Measurements from ENCODE around the gene CAMTA1. TPM values are rescaled to one million over a fixed set of nuclear protein-coding genes. Genes with fewer than 3 reads are reported as not detected.

Gene CAMTA1
- total and polyA plus RNA-seq, 3 experiments from 2014 or later = 60.2 to 79.0 (median 61.7) TPM

DNA sequence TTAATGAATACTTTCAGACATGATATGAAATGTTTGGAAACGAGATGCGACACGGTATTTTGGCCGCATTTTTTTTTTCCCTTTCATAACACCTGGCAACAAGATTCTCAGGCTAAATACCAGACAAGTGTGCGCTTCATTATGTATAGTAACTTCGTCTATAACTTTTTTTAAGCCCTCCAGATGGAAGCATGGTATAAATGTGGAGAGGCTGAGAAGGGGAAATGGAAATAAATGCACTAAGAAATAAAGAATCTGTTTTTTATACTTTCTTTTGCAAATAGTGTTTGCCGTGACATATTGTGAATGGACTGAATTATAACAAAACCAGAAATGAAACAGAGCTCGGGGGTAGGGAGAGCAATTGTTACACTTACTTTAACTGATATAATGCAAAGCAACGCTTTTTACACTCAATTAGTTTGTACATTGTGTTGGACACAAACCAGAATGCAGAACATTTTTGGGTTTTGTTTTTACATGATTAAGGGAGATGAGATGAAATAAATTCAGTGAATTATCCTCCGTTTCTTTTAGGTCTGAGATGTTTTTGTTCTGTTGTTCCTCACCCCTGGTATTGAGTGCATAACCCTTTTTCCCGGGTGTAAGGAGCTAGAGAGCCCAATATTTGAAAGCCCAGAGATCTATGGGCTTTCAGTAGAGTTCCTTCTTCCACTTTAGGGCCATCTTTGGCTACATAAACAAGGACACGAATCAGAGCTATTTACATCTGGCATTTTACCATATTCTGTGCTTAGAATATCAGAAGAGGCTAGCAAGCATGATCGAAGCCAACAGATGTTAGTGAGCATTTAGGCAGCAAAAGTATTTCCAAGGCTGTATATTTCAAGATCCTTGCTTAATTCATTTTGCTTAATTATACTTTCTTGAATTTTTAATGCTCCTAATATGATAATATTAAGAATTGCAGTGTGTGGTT lies 478.0 kb downstream of the CAMTA1 start:
- POLR2A ChIA-PET = no interaction called here
- no peaks in the 10 kb centered on the region for H3K27me3 ChIP-seq (ENCODE audit: insufficient read depth, low read length, poor library complexity, severe bottlenecking)
- peaks cover 15 to 50% of the 10 kb centered on the region in 2 donors for H3K27me3 Mint-ChIP-seq

DNA sequence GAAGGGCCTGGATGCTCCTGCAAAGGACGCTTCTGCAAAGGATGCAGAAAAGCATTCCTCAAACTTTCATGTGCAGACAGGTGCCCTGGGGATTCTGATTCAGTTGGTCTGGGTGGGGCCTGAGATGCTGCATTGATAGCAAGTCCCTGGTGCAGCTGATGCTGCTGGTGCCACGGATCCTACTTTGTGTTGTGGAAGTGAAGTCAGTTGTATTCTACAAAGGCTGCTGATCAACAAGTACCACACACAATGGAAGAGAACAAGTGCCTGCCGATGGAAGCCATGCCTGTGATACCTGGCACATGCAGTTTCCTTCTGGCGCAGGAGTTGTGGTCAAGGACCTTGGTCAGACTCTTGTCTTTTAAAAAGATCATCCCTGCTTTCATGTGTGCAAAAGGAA lies 478.8 kb downstream of the CAMTA1 start:
- H3K36me3 Mint-ChIP-seq = no peaks in the 10 kb centered on the region
- DNase-seq = no peak
- no peaks in the 10 kb centered on the region for H3K4me1 Mint-ChIP-seq
- peaks cover 4 to 14% (median 13%) of the 10 kb centered on the region in 5 donors for H3K9me3 Mint-ChIP-seq
- H3K27ac ChIP-seq (ENCODE audit: low read depth, low read length) = no peak overlapping the region
- no peaks in the 10 kb centered on the region for H3K36me3 ChIP-seq (ENCODE audit: insufficient read depth, low read length)
- H3K27ac Mint-ChIP-seq = no peak overlapping the region
- no peaks in the 10 kb centered on the region for H3K9me3 ChIP-seq (ENCODE audit: low read length)
- H3K4me3 Mint-ChIP-seq = no peak overlapping the region
- CTCF ChIA-PET = no interaction called here
- POLR2A ChIA-PET = no interaction called here
- no peak overlapping the region for H3K4me3 ChIP-seq (ENCODE audit: low read length)
- H3K27me3 ChIP-seq (ENCODE audit: insufficient read depth, low read length, poor library complexity, severe bottlenecking) = no peaks in the 10 kb centered on the region
- no peaks in the 10 kb centered on the region for H3K4me1 ChIP-seq (ENCODE audit: insufficient read depth, low read length)
- peaks cover 13 to 50% of the 10 kb centered on the region in 2 donors for H3K27me3 Mint-ChIP-seq

More for the DNA sequence above, 478.0 kb downstream of the CAMTA1 start:
- Mint-ChIP-seq H3K27ac (no peak overlapping the region), H3K4me1 (no peaks in the 10 kb centered on the region), H3K36me3 (no peaks in the 10 kb centered on the region), H3K9me3 (peaks cover 1 to 8% (median 5%) of the 10 kb centered on the region in 5 donors), H3K4me3 (no peak overlapping the region)
- no peak for DNase-seq
- no peak overlapping the region for H3K4me3 ChIP-seq (ENCODE audit: low read length)
- no peaks in the 10 kb centered on the region for H3K9me3 ChIP-seq (ENCODE audit: low read length)
- H3K27ac ChIP-seq (ENCODE audit: low read depth, low read length) = no peak overlapping the region
- no peaks in the 10 kb centered on the region for H3K36me3 ChIP-seq (ENCODE audit: insufficient read depth, low read length)
- CTCF ChIA-PET = interaction anchor here (0.6 kb wide), 2 partner anchors 12 to 541 kb away, joined by 3 read pairs; no protein-coding TSS in a partner anchor
- H3K4me1 ChIP-seq (ENCODE audit: insufficient read depth, low read length) = no peaks in the 10 kb centered on the region

DNA sequence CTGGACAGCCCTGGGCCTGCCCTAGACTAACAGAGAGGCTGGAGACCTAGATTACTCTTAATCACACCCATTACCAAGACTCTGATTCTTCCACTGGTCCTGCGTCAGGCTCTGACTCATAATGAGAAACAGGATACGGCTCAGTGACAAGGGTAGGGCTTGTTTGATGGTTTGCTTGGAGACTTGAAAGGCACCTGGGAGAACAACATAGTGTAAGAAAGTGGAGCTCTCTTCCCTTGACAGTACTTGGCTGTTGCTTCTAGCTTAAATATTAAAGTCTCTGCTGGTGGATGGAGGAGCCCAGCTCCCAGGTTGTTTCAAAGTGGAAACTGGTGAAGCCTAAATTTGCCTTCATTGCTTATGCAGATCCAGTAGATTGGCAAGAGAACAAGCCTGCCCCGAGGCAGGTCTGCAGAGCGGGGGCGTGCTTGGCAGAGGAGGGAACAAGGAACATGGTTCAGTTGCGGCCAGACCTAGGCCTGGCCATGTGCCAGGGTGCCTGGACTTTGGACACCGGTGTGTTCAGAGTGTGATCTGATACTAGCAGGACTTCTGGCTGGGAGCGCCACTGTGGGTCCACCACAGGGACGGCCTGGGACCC lies 480.6 kb downstream of the CAMTA1 start:
- DNase-seq = no peak
- CTCF ChIA-PET = no interaction called here
- H3K4me3 ChIP-seq (ENCODE audit: low read length) = no peak overlapping the region
- no peaks in the 10 kb centered on the region for H3K4me1 ChIP-seq (ENCODE audit: insufficient read depth, low read length)
- peaks cover 23 to 51% of the 10 kb centered on the region in 2 donors for H3K27me3 Mint-ChIP-seq
- H3K36me3 ChIP-seq (ENCODE audit: insufficient read depth, low read length) = no peaks in the 10 kb centered on the region
- H3K4me3 Mint-ChIP-seq = no peak overlapping the region
- H3K4me1 Mint-ChIP-seq = no peaks in the 10 kb centered on the region
- no peaks in the 10 kb centered on the region for H3K9me3 ChIP-seq (ENCODE audit: low read length)
- H3K27me3 ChIP-seq (ENCODE audit: insufficient read depth, low read length, poor library complexity, severe bottlenecking) = no peaks in the 10 kb centered on the region
- H3K36me3 Mint-ChIP-seq = no peaks in the 10 kb centered on the region
- H3K27ac Mint-ChIP-seq = no peak overlapping the region
- POLR2A ChIA-PET = no interaction called here
- H3K9me3 Mint-ChIP-seq = peaks cover 7 to 20% (median 17%) of the 10 kb centered on the region in 5 donors
- no peak overlapping the region for H3K27ac ChIP-seq (ENCODE audit: low read depth, low read length)

DNA sequence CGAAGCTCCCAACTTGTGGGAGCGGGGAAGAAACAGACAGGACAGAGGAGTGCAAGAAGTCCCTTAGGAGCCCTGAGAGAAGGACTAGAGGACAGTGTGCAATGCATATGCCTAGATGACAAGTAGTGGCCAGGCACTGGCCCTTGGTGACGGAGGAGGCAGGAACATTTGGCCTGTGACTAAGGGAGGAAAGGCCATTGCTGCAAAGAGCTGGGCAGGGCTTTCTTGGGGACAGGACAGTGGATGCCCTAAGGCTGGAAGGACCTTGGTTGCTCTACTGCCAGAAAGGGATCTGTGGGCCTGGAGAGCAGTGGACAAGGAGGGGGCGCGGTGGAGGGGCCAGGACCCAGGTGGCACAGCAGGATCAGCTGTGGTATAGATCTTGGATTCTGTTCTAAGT lies 481.3 kb downstream of the CAMTA1 start:
- Mint-ChIP-seq H3K27ac (no peak overlapping the region), H3K27me3 (peaks cover 23 to 51% of the 10 kb centered on the region in 2 donors), H3K4me3 (no peak overlapping the region), H3K36me3 (no peaks in the 10 kb centered on the region), H3K9me3 (peaks cover 3 to 20% (median 17%) of the 10 kb centered on the region in 5 donors), H3K4me1 (no peaks in the 10 kb centered on the region)
- no peaks in the 10 kb centered on the region for H3K27me3 ChIP-seq (ENCODE audit: insufficient read depth, low read length, poor library complexity, severe bottlenecking)
- no peak overlapping the region for H3K27ac ChIP-seq (ENCODE audit: low read depth, low read length)
- H3K36me3 ChIP-seq (ENCODE audit: insufficient read depth, low read length) = no peaks in the 10 kb centered on the region
- no peaks in the 10 kb centered on the region for H3K4me1 ChIP-seq (ENCODE audit: insufficient read depth, low read length)
- ChIA-PET POLR2A (no interaction called here), CTCF (no interaction called here)
- no peak overlapping the region for H3K4me3 ChIP-seq (ENCODE audit: low read length)
- no peaks in the 10 kb centered on the region for H3K9me3 ChIP-seq (ENCODE audit: low read length)
- no peak for DNase-seq

DNA sequence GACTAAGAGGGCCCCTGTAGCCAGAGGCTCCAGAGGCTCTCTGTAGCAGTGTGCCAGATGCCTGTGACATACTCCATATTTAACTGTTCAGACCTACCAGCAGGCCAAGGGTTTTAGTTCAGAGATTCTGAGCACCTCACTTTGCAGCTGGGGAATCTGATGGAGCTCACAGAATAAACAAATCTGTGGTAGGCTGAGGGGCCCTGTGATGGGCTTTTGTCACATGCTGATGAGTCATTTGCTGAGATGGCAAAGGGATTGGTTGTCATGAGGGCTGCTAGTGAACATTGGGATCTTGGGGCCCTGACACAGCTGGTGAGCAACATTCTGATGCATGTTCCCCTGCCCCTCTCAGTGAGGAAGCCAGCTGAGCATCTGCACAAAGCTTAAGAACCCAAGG lies 482.2 kb downstream of the CAMTA1 start:
- no peak overlapping the region for H3K27ac ChIP-seq (ENCODE audit: low read depth, low read length)
- Mint-ChIP-seq H3K27ac (no peak overlapping the region), H3K4me1 (no peaks in the 10 kb centered on the region), H3K9me3 (peaks cover 3 to 20% (median 17%) of the 10 kb centered on the region in 5 donors), H3K36me3 (no peaks in the 10 kb centered on the region), H3K4me3 (no peak overlapping the region), H3K27me3 (peaks cover 23 to 50% of the 10 kb centered on the region in 2 donors)
- H3K4me1 ChIP-seq (ENCODE audit: insufficient read depth, low read length) = no peaks in the 10 kb centered on the region
- DNase-seq = no peak
- H3K9me3 ChIP-seq (ENCODE audit: low read length) = no peaks in the 10 kb centered on the region
- H3K27me3 ChIP-seq (ENCODE audit: insufficient read depth, low read length, poor library complexity, severe bottlenecking) = no peaks in the 10 kb centered on the region
- ChIA-PET CTCF (no interaction called here), POLR2A (no interaction called here)
- H3K4me3 ChIP-seq (ENCODE audit: low read length) = no peak overlapping the region
- H3K36me3 ChIP-seq (ENCODE audit: insufficient read depth, low read length) = no peaks in the 10 kb centered on the region

DNA sequence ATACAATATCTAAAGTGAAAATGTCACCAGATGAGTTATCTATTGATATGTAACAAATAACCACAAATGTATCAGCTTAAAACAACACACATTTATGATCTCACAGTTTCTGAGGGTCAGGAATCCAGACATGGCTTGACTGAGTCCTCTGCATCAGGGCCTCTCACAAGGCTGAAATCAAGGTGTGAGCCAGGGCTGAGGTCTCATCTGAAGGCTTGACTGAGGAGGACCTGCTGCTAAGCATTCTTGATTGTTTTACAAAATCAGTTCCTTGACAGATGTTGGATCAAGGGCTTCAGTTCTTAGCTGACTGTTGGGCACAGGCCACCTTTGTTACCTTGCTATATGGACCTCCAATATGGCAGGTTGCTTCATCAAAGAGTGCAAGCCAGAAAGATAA lies 483.7 kb downstream of the CAMTA1 start:
- H3K4me3 Mint-ChIP-seq = no peak overlapping the region
- no peaks in the 10 kb centered on the region for H3K36me3 Mint-ChIP-seq
- peaks cover 3 to 24% (median 17%) of the 10 kb centered on the region in 5 donors for H3K9me3 Mint-ChIP-seq

DNA sequence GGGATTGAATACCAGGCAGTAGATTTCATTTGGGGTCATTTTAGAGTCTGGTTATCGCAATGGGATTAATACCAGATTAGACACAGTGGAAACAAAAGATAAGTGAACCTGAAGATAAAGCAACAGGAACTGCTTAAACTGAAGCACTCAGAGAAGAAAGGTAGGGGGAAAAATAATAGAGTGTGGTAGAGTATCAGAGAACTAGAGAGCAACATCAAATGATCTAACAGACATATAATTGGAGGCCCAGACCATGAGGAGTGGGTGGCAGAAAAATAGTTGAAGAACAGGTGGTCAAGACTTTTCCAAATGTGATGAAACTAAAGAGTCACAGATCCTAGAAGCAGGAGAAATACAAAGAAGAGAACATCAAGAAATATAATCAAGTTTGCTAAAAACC lies 484.3 kb downstream of the CAMTA1 start:
- CTCF ChIA-PET = no interaction called here
- H3K27me3 Mint-ChIP-seq = peaks cover 19 to 34% of the 10 kb centered on the region in 2 donors
- H3K36me3 ChIP-seq (ENCODE audit: insufficient read depth, low read length) = no peaks in the 10 kb centered on the region
- H3K4me1 ChIP-seq (ENCODE audit: insufficient read depth, low read length) = no peaks in the 10 kb centered on the region
- no peak overlapping the region for H3K27ac ChIP-seq (ENCODE audit: low read depth, low read length)
- no peaks in the 10 kb centered on the region for H3K27me3 ChIP-seq (ENCODE audit: insufficient read depth, low read length, poor library complexity, severe bottlenecking)
- no peak overlapping the region for H3K4me3 Mint-ChIP-seq
- no peak for DNase-seq
- no peaks in the 10 kb centered on the region for H3K36me3 Mint-ChIP-seq
- H3K27ac Mint-ChIP-seq = no peak overlapping the region
- POLR2A ChIA-PET = no interaction called here
- H3K4me1 Mint-ChIP-seq = no peaks in the 10 kb centered on the region
- H3K9me3 ChIP-seq (ENCODE audit: low read length) = no peaks in the 10 kb centered on the region
- peaks cover 3 to 24% (median 17%) of the 10 kb centered on the region in 5 donors for H3K9me3 Mint-ChIP-seq
- no peak overlapping the region for H3K4me3 ChIP-seq (ENCODE audit: low read length)

More for the DNA sequence above, 483.7 kb downstream of the CAMTA1 start:
- H3K4me1 ChIP-seq (ENCODE audit: insufficient read depth, low read length) = no peaks in the 10 kb centered on the region
- Mint-ChIP-seq H3K27ac (no peak overlapping the region), H3K27me3 (peaks cover 20 to 36% of the 10 kb centered on the region in 2 donors), H3K4me1 (no peaks in the 10 kb centered on the region)
- H3K27ac ChIP-seq (ENCODE audit: low read depth, low read length) = no peak overlapping the region
- CTCF ChIA-PET = no interaction called here
- no peaks in the 10 kb centered on the region for H3K27me3 ChIP-seq (ENCODE audit: insufficient read depth, low read length, poor library complexity, severe bottlenecking)
- no peak for DNase-seq
- no peaks in the 10 kb centered on the region for H3K36me3 ChIP-seq (ENCODE audit: insufficient read depth, low read length)
- H3K9me3 ChIP-seq (ENCODE audit: low read length) = no peaks in the 10 kb centered on the region
- POLR2A ChIA-PET = no interaction called here
- H3K4me3 ChIP-seq (ENCODE audit: low read length) = no peak overlapping the region

DNA sequence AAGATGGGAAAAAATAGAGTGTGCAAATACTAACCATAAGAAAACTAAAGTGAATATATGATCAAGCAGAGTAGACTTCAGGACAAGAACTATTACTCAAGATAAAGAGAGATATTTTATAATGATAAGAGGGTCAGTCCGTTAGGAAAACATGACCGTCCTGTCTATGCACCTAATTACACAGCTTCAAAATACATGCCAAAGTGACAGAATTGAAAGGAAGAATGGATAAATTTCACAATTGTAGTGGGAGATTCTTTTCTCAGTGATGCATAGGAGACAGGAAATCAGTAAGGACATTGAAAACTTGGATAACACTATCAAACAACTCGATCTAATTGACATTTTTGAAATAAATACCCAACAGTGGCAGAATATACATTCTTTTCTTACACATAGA lies 489.0 kb downstream of the CAMTA1 start:
- Mint-ChIP-seq H3K36me3 (no peaks in the 10 kb centered on the region), H3K27me3 (peaks cover 12 to 24% of the 10 kb centered on the region in 2 donors), H3K9me3 (peaks cover 6 to 16% (median 10%) of the 10 kb centered on the region in 5 donors), H3K27ac (no peak overlapping the region), H3K4me3 (no peak overlapping the region), H3K4me1 (no peaks in the 10 kb centered on the region)
- DNase-seq = no peak
- Histone ChIP-seq H3K27me3 (ENCODE audit: insufficient read depth, low read length, poor library complexity, severe bottlenecking) (no peaks in the 10 kb centered on the region), H3K4me1 (ENCODE audit: insufficient read depth, low read length) (no peaks in the 10 kb centered on the region), H3K36me3 (ENCODE audit: insufficient read depth, low read length) (no peaks in the 10 kb centered on the region), H3K4me3 (ENCODE audit: low read length) (no peak overlapping the region), H3K27ac (ENCODE audit: low read depth, low read length) (no peak overlapping the region), H3K9me3 (ENCODE audit: low read length) (no peaks in the 10 kb centered on the region)
- ChIA-PET CTCF (no interaction called here), POLR2A (no interaction called here)

Measured in CD8-positive, alpha-beta memory T cell (primary cell).